GM18873 (cell line): ENCODE data around the gene TXNRD2.
"Not testable (repeated sequence)": the region's sequence is repeated elsewhere in the genome, so short reads cannot be mapped to it uniquely, and the experiment has no call there.

Experiments used
- ATAC-seq: cut with Tn5 transposase; IDR thresholded peaks from one replicate; pipeline ENCODE4 v1.9.1; 2021; ENCODE audit warnings: mild to moderate bottlenecking, moderate library complexity, moderate number of reproducible peaks; ENCODE audit not compliant: unreplicated experiment, low FRiP score

TXNRD2 gene

DNA sequence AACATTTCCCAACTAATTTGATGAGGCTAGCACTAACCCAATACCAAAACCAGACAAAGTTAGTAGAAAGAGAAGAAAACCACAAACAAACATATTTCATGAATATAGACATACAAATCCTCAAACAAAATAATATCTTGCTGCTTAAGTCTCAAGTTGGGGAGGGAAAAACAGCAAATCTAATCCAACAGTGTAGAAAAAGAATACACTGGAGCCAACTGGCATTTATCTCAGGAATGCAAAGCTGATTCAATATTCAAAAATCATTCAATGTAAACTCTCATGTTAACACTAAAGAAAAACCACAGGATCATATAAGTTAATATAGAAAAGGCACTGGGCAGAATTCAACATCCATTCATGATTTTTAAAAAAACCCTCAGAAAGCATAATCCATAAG lies 105.1 kb downstream of the TXNRD2 start:
- no peak for ATAC-seq

- no peak for ATAC-seq
Observed at GRCh38 chr22:19834599-19834998, 107.0 kb downstream of the TXNRD2 start.

GRCh38 chr22:19833327-19833726 lies 108.3 kb downstream of the TXNRD2 start:
- ATAC-seq = not testable (repeated sequence)

DNA sequence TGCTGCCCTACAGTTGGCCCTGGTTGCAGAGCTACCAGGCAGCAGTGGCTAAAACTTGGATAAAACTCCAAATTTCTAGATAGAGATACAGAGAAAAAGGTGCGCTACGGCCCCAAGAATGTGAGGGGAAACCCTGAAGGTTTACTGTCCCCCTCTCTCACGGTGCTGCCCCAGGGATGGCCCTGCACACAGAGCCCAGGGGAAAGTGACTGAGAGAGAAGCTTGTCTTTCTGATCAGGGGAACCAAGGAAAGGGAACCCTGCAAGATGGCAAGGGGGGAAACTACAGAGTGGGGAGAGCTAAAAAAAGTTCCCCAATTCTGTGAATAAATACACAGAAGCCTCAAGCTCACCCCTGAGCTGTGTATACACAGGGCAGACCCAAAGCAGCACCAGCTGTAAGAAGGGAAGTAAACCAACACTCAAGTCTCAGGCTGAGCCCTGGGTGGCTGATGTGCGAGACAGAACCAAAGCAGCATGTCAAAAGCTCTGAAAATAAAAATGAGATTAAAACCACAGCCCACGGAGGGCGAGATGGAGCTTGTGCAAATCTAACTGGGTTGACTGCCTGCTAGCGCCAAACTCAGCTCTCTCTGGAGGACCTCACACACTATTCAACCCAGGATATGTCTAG lies 109.0 kb downstream of the TXNRD2 start:
- no peak for ATAC-seq

GRCh38 chr22:19831979-19832378 lies 109.6 kb downstream of the TXNRD2 start:
- ATAC-seq = not testable (repeated sequence)

GRCh38 chr22:19831016-19831415 lies 110.6 kb downstream of the TXNRD2 start:
- no peak for ATAC-seq

DNA sequence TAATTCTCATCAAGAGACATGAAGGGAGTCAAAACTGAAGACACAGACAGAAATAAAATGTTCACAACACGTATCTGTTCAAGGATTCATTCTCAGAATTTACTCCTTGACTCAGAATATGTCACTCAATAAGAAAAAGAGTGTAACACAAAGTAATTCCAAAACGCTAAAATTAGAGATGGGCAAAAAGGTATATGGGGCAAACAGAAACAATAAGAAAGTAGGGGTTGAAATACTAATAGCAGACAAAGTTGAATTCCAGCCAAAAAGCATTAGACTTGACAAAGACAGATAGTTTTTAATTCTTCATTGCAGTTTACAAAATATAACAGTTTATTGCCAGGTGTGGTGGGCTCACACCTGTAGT lies 113.6 kb downstream of the TXNRD2 start:
- ATAC-seq = no peak

- ATAC-seq = no peak
Observed at GRCh38 chr22:19827341-19828034, 114.1 kb downstream of the TXNRD2 start.

DNA sequence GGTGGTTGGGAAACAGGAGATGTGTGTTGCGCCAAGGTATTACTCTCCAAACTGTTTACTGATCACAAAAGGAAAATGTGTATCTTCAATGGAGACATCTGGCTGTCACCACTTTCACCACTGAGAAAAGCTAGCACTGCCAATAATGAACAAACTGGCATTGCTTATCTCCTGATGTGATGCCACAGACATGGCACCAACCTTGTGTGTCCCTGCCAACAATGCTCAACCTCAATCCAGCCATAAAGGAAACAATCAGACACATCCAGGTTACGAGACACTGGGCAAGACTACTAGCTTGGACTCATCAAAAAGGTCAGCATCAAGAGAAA lies 115.0 kb downstream of the TXNRD2 start:
- ATAC-seq = no peak

GRCh38 chr22:19825904-19826618 lies 115.6 kb downstream of the TXNRD2 start:
- ATAC-seq = no peak
